Adrenal gland (tissue), 12 donors: ENCODE data around the gene PLXDC2. TPM values are rescaled to one million over a fixed set of nuclear protein-coding genes. Genes with fewer than 3 reads are reported as not detected.

ENCODE experiments used
- DNase-seq, 7 donors: peaks; one replicate each; pipeline ENCODE4 v3.0.0-alpha.2; 2019 to 2020
- H3K27ac ChIP-seq, 5 donors: fragments of 200-600 bp; sonication (generic) in 4 of 5; 1 replicate in 3 of 5; 2 replicates in 2 of 5; pipeline versions ENCODE4 v1.5.1 to v1.8.0; 2016 to 2020; ENCODE audit warnings: mild to moderate bottlenecking in 1 of 5
- H3K27me3 ChIP-seq: fragments of 200-600 bp; 2 replicates; pipeline ENCODE4 v1.8.0; 2021
- H3K36me3 ChIP-seq, 2 donors: fragments of 200-600 bp; replicated peaks in 1 of 2; 1 replicate in 1 of 2; 2 replicates in 1 of 2; pipeline versions ENCODE4 v1.5.1 to v1.8.0; 2018 to 2022
- H3K4me1 ChIP-seq, 2 donors: fragments of 200-600 bp; replicated peaks in 1 of 2; 1 replicate in 1 of 2; 2 replicates in 1 of 2; pipeline versions ENCODE4 v1.5.1 to v1.8.0; 2018 to 2021
- H3K4me3 ChIP-seq, 4 donors: fragments of 200-600 bp; sonication (generic) in 3 of 4; one replicate each; pipeline ENCODE4 v1.5.1; 2016 to 2018
- H3K9me3 ChIP-seq, 3 donors: fragments of 200-600 bp; sonication (generic) in 1 of 3; replicated peaks in 1 of 3; 1 replicate in 2 of 3; 2 replicates in 1 of 3; pipeline versions ENCODE4 v1.5.1 to v1.8.0; 2016 to 2021
- CTCF ChIP-seq, 6 experiments: fragments of 450-650 bp in 4 of 6; fragments of 200-600 bp in 2 of 6; sonication (generic) in 1 of 6; IDR thresholded peaks; 1 replicate in 5 of 6; 2 replicates in 1 of 6; pipeline versions ENCODE4 v1.5.1 to v1.8.0; 2016 to 2021; ENCODE audit warnings: antibody characterized with exemption in 6 of 6, mild to moderate bottlenecking in 2 of 6, moderate library complexity in 1 of 6
- POLR2A ChIP-seq, 2 donors: fragments of 450-650 bp; IDR thresholded peaks; one replicate each; pipeline ENCODE4 v1.6.1; 2017; ENCODE audit warnings: antibody characterized with exemption in 2 of 2, mild to moderate bottlenecking in 2 of 2, moderate library complexity in 1 of 2
- WGBS, 4 donors: extraction: QIAGEN DNeasy Blood & Tissue Kit in 2 of 4; methylation state at CpG; one replicate each; pipeline versions ENCODE4 v1.1.5 to v1.1.7; 2013 to 2017; 5-methylcytosine and 5-hydroxymethylcytosine counted together
- intact Hi-C, 2 donors: fragments of 100-400 bp; cut with DNase I; formaldehyde crosslinking; loops; one replicate each; pipeline versions ENCODE4 v1.14.1 to v1.15.0; 2022 to 2023
- polyA plus RNA-seq, 3 donors: library from polyadenylated mRNA; stranded (reverse); fragments of 200-250 nt in 2 of 3; fragments of 350-450 nt in 1 of 3; fragmentation: Illumina TruSeq in 1 of 3; extraction: RNeasy Lipid Tissue Mini Kit (QIAGEN cat#74804) in 1 of 3; gene quantifications; one replicate each; pipeline ENCODE4 v1.2.3, GENCODE V29; 2013 to 2014
- total RNA-seq, 9 donors: library from RNA; depleted of rRNA in 4 of 9; stranded (reverse); fragments of >200 nt in 4 of 9; fragments of 120-200 nt in 1 of 9; fragmentation: NEBNext Ultra II Directional in 1 of 9; extraction: Animal tissue kit (Norgen Biotek cat#: 25700) in 1 of 9; gene quantifications; one replicate each; pipeline versions ENCODE4 v1.1.0 to v1.2.4, GENCODE V29; 2013 to 2023
- donor health status: healthy with polysubstance abuse.
- donor health status: Bipolar disorder and iron deficiency.
- donor health status: DM: yes; HTN: yes; CAD: no.
- donor health status: DM: no; HTN: no; CAD: no.
- donor health status: DM: no; HTN: no; CAD: no.
- donor health status: DM: yes; HTN: yes; CAD: no.

The PLXDC2 gene
- total and polyA plus RNA-seq, 12 donors: 12.1 to 127 (median 75.1) TPM

GRCh38 chr10:19817231-19817933 is 1.1 kb downstream of the PLXDC2 start:
- Histone ChIP-seq H3K4me1 (peaks cover 0 to 22% of the 10 kb centered on the region in 2 donors), H3K9me3 (no peaks in the 10 kb centered on the region), H3K27me3 (no peaks in the 10 kb centered on the region), H3K4me3 (peak overlapping the region; percentile 70 to 98 (median 82)), H3K36me3 (no peaks in the 10 kb centered on the region), H3K27ac (peak overlapping the region in 4 of 5 donors; percentile 67 to 93 (median 87))
- intact Hi-C loops: loop anchor here in 1 of 2 donors (10.0 kb wide), 1 partner anchor 117 kb away; no protein-coding TSS in a partner anchor
- 0 to 2% (median 1%) methylated on average over 13 to 27 of the region's 27 CpGs for WGBS, 4 donors
- TF ChIP-seq CTCF (IDR thresholded peaks at IDR 0.05): no peak
- TF ChIP-seq POLR2A (IDR thresholded peaks at IDR 0.05): no peak
- peak in 6 of 7 donors; percentile 33 to 60 (median 41) for DNase-seq

- no peaks in the 10 kb centered on the region for H3K27me3 ChIP-seq
- H3K4me1 ChIP-seq: peaks cover 0 to 22% of the 10 kb centered on the region in 2 donors
- no peak for DNase-seq
- H3K36me3 ChIP-seq: no peaks in the 10 kb centered on the region
- peak overlapping the region in 3 of 4 donors; percentile 29 to 98 (median 87) for H3K4me3 ChIP-seq
- intact Hi-C loops: loop anchor here in 1 of 2 donors (10.0 kb wide), 1 partner anchor 116 kb away; no protein-coding TSS in a partner anchor
- H3K9me3 ChIP-seq: no peaks in the 10 kb centered on the region
- H3K27ac ChIP-seq: peak overlapping the region in 3 of 5 donors; percentile 35 to 87 (median 56)
- 3 to 25% (median 10%) methylated on average over 1 of the region's 1 CpG for WGBS, 4 donors
- TF ChIP-seq CTCF (IDR thresholded peaks at IDR 0.05): no peak
- no peak for TF ChIP-seq POLR2A (IDR thresholded peaks at IDR 0.05)
These were observed 2.6 kb downstream of the PLXDC2 start for GRCh38 chr10:19818876-19819275.

GRCh38 chr10:19819419-19820033 is 3.3 kb downstream of the PLXDC2 start:
- Histone ChIP-seq H3K9me3 (no peaks in the 10 kb centered on the region), H3K4me3 (peak overlapping the region in 1 of 4 donors; percentile 87), H3K27me3 (no peaks in the 10 kb centered on the region), H3K36me3 (no peaks in the 10 kb centered on the region), H3K4me1 (peaks cover 0 to 29% of the 10 kb centered on the region in 2 donors), H3K27ac (peak overlapping the region in 3 of 5 donors; percentile 35 to 87 (median 56))
- TF ChIP-seq POLR2A (IDR thresholded peaks at IDR 0.05): no peak
- TF ChIP-seq CTCF (IDR thresholded peaks at IDR 0.05): peak; percentile 74 to 94 (median 86)
- WGBS, 4 donors: 0% methylated on average over 2 of the region's 2 CpGs
- DNase-seq: peak in 5 of 7 donors; percentile 41 to 73 (median 69)
- intact Hi-C loops: loop anchor here in 1 of 2 donors (10.0 kb wide), 1 partner anchor 115 kb away; no protein-coding TSS in a partner anchor
